ENCODE measurements around the gene ST6GALNAC4.

DNA sequence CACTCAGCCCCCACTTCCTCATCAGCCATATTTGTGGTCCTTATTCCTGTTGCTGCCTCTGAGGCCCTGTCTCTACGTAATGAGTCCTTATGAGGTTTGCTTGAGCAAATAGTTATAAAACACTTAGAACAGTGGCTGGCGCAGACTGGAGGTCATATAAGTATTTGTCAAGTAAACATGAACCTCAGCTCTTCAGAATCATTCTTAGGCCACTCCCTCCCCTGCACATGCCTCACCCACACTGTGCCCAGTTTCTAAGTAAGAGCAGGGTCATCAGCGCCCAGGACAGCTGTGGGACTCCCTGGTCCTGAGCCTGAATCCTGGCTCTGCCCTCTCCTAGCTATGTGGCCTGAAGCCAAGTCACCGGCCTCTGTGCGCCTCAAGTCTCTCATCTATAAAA is 4.0 kb downstream of the ST6GALNAC4 start:
- TF ChIP-seq, protein P1, sequence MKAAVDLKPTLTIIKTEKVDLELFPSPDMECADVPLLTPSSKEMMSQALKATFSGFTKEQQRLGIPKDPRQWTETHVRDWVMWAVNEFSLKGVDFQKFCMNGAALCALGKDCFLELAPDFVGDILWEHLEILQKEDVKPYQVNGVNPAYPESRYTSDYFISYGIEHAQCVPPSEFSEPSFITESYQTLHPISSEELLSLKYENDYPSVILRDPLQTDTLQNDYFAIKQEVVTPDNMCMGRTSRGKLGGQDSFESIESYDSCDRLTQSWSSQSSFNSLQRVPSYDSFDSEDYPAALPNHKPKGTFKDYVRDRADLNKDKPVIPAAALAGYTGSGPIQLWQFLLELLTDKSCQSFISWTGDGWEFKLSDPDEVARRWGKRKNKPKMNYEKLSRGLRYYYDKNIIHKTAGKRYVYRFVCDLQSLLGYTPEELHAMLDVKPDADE (conservative IDR thresholded peaks at IDR 0.05; ENCODE audit: control insufficient read depth, low read depth, low read length): no peak
- TF ChIP-seq TCF7 (IDR thresholded peaks at IDR 0.05; ENCODE audit: borderline replicate concordance) (no peak), ZNF146 (CRISPR knock-in tag; IDR thresholded peaks at IDR 0.05; ENCODE audit: unreplicated experiment) (no peak)
